ENCODE results near the gene MOV10L1. TPM values are rescaled to one million over a fixed set of nuclear protein-coding genes. Genes with fewer than 3 reads are reported as not detected.

The MOV10L1 gene
- total and polyA plus RNA-seq, 2 donors (not counting 3 experiments of a cell fraction or from before 2014, with no cell fraction given): 27.6 to 37.6 TPM

DNA sequence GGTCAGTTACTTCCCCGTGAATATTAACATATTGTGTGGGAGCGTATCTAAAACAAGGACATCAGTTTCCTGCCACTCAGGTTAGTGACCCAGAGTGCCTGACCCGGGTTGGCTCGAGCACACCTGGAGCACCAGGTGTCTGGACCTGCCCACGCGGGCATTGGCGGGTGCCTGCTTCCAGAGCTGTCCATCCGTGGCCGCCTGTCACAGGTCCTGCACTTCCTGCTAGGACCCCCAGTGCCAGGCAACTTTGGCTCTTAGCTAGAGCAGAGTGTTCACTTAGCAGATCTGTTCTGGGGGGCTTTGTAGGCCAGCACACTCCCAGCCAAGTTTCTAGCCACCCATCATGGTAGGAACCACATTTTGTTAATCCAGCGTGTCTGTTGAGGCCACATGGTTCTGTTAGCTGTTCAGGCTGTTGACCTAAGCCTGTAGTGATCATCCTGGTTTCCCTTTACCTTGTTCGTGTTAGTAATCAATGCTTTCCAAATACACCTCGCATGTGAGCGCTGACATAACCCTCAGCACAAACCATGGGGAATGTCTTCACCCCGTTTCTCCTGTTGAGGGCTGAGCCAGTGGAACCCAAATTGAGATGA is 29.5 kb downstream of the MOV10L1 start:
- Histone ChIP-seq H3K4me1 (ENCODE audit: control insufficient read depth, extremely low read depth, insufficient read depth, low read length) (peaks cover 58% of the 10 kb centered on the region), H3K36me3 (ENCODE audit: control insufficient read depth in 2 of 2, extremely low read depth in 1 of 2, insufficient read depth in 2 of 2, low read length in 2 of 2) (peaks cover 3 to 9% of the 10 kb centered on the region in 2 experiments), H3K9me3 (replicated peaks; ENCODE audit: control insufficient read depth, insufficient read depth, low read length) (no peaks in the 10 kb centered on the region), H3K79me2 (ENCODE audit: control insufficient read depth, insufficient read depth, low read length) (peaks cover 31% of the 10 kb centered on the region), H4K20me1 (replicated peaks; ENCODE audit: control insufficient read depth, extremely low read depth, insufficient read depth, low read length) (no peaks in the 10 kb centered on the region), H3K27ac (ENCODE audit: insufficient read depth, low read depth, low read length) (peak overlapping the region; percentile 93), H3K4me3 (replicated peaks in 1 of 3; ENCODE audit: insufficient read depth in 1 of 3, low read depth in 1 of 3, low read length in 3 of 3) (no peak overlapping the region), H3K9ac (replicated peaks; ENCODE audit: extremely low read depth, insufficient read depth, low read length) (peak overlapping the region; percentile 70), H3K9me1 (replicated peaks; ENCODE audit: control insufficient read depth, extremely low read depth, insufficient read depth, low read length) (no peaks in the 10 kb centered on the region), H3K27me3 (ENCODE audit: control insufficient read depth in 2 of 2, insufficient read depth in 2 of 2, low read length in 2 of 2) (no peaks in the 10 kb centered on the region), H3K4me2 (ENCODE audit: insufficient read depth, low read length) (peak overlapping the region; percentile 37), H2AFZ (ENCODE audit: low read depth, low read length) (no peak overlapping the region)
- FAIRE-seq (peak; percentile 8), DNase-seq (ENCODE audit: low read depth, low spot score) (no peak)
- intact Hi-C loops (cut with micrococcal nuclease): no loop called here
- ChIA-PET POLR2A (interaction anchor here (1.0 to 1.3 kb wide), 2 partner anchors 13 to 201 kb away, joined by 3 to 4 read pairs; partner anchors contain the start of genes ALG12 and CRELD2), CTCF (interaction anchor here (0.9 to 2.5 kb wide), 8 partner anchors 8 to 89 kb away, joined by 3 to 10 read pairs (median 4); no protein-coding TSS in a partner anchor)
- TF ChIP-seq FOS (IDR thresholded peaks at IDR 0.05; ENCODE audit: borderline replicate concordance, insufficient read depth, low read length): no peak
- no peak for TF ChIP-seq EZH2 (IDR thresholded peaks at IDR 0.05; ENCODE audit: borderline replicate concordance, low read depth, low read length, severe bottlenecking)
- TF ChIP-seq GATA2 (IDR thresholded peaks at IDR 0.05; ENCODE audit: insufficient read depth, insufficient read length, low read depth, low read length): no peak
- TF ChIP-seq, protein P1, sequence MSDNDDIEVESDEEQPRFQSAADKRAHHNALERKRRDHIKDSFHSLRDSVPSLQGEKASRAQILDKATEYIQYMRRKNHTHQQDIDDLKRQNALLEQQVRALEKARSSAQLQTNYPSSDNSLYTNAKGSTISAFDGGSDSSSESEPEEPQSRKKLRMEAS (IDR thresholded peaks at IDR 0.05; ENCODE audit: insufficient read depth, insufficient read length): no peak
- no peak for TF ChIP-seq MYC (IDR thresholded peaks at IDR 0.05; ENCODE audit: low read depth, low read length)
- no peak for TF ChIP-seq POLR2A (IDR thresholded peaks at IDR 0.05; ENCODE audit: low read depth, low read length)
- no peak for TF ChIP-seq JUN (IDR thresholded peaks at IDR 0.05; ENCODE audit: borderline replicate concordance, insufficient read depth, insufficient read length, low read depth)
- no peak for TF ChIP-seq POLR2AphosphoS5 (IDR thresholded peaks at IDR 0.05; ENCODE audit: insufficient read depth, low read depth, low read length)
- TF ChIP-seq, protein P2, sequence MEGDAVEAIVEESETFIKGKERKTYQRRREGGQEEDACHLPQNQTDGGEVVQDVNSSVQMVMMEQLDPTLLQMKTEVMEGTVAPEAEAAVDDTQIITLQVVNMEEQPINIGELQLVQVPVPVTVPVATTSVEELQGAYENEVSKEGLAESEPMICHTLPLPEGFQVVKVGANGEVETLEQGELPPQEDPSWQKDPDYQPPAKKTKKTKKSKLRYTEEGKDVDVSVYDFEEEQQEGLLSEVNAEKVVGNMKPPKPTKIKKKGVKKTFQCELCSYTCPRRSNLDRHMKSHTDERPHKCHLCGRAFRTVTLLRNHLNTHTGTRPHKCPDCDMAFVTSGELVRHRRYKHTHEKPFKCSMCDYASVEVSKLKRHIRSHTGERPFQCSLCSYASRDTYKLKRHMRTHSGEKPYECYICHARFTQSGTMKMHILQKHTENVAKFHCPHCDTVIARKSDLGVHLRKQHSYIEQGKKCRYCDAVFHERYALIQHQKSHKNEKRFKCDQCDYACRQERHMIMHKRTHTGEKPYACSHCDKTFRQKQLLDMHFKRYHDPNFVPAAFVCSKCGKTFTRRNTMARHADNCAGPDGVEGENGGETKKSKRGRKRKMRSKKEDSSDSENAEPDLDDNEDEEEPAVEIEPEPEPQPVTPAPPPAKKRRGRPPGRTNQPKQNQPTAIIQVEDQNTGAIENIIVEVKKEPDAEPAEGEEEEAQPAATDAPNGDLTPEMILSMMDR (IDR thresholded peaks at IDR 0.05; ENCODE audit: extremely low read depth in 1 of 2, insufficient read depth in 1 of 2, low read depth in 1 of 2, low read length in 2 of 2): no peak
- dilution Hi-C loops (cut with MboI; ENCODE audit: extremely low pct_ligation_motif_present, low sequenced_read_pairs): no loop called here
- BruUV-seq (replicated peaks): no TSS peak

All from endothelial cell of umbilical vein (primary cell).